Measurements from ENCODE around the gene P3R3URF. TPM values are rescaled to one million over a fixed set of nuclear protein-coding genes. Genes with fewer than 3 reads are reported as not detected.

The P3R3URF gene
- total RNA-seq, 1 donor from 2014 or later: not detected

Other genes starting within 250 kb of the P3R3URF start
- 22.6 TPM for gene PIK3R3, start 43.9 kb downstream of the P3R3URF start, total RNA-seq
- gene TSPAN1, start 1.4 kb downstream of the P3R3URF start, total RNA-seq: 1.1 TPM
- 129 TPM for gene POMGNT1, start 21.9 kb upstream of the P3R3URF start, total RNA-seq
- 6.0 TPM for gene LURAP1, start 26.8 kb upstream of the P3R3URF start, total RNA-seq
- 0.73 TPM for gene RAD54L, start 71.3 kb upstream of the P3R3URF start, total RNA-seq
- 35.8 TPM for gene LRRC41, start 127.1 kb upstream of the P3R3URF start, total RNA-seq
- 1,208 TPM for gene UQCRH, start 127.2 kb upstream of the P3R3URF start, total RNA-seq
- gene NSUN4, start 164.3 kb upstream of the P3R3URF start, total RNA-seq: 14.0 TPM
- gene FAAH, start 217.8 kb upstream of the P3R3URF start, total RNA-seq: 5.5 TPM